PC-3 (cell line): ENCODE results near the gene PUS3.

Experiments
- CTCF ChIP-seq: fragments of 300-600 bp; sonication (generic); conservative IDR thresholded peaks from 2 replicates; pipeline ENCODE4 v1.5.1; 2017; ENCODE audit warnings: antibody characterized with exemption, low read depth, mild to moderate bottlenecking, low read length
- EZH2phosphoT487 ChIP-seq: fragments of 300-600 bp; sonication (generic); IDR thresholded peaks from 2 replicates; pipeline ENCODE4 v1.6.1; 2018; ENCODE audit warnings: mild to moderate bottlenecking, antibody characterized with exemption, low read length, borderline replicate concordance

- TF ChIP-seq CTCF, result no peak
- TF ChIP-seq EZH2phosphoT487, result no peak
These were observed 40.8 kb upstream of the PUS3 start for GRCh38 chr11:125943661-125944349.
